Activated CD4-positive, alpha-beta memory T cell treated with anti-CD3 and anti-CD28 coated beads for 36 hours (primary cell): ENCODE data around the gene SLC26A6. TPM values are rescaled to one million over a fixed set of nuclear protein-coding genes. Genes with fewer than 3 reads are reported as not detected.

Experiments used
- CTCF ChIA-PET: fragments of 350-600 bp; sonication (Branson Sonifier 250); formaldehyde crosslinking; loops from one replicate; lab custom pipeline; 2021; ENCODE audit warnings: antibody characterized with exemption, inconsistent platforms; lab: Charles Lee
- POLR2A ChIA-PET: fragments of 350-600 bp; sonication (Branson Sonifier 250); formaldehyde crosslinking; loops from one replicate; lab custom pipeline; 2021; ENCODE audit warnings: antibody characterized with exemption; lab: Charles Lee
- DNase-seq: peaks from one replicate; pipeline ENCODE4 v3.0.0-alpha.2; 2020
- H3K27ac Mint-ChIP-seq: one replicate; pipeline ENCODE4 v1.8.0; 2021; ENCODE audit warnings: mixed read lengths
- H3K27me3 Mint-ChIP-seq: one replicate; pipeline ENCODE4 v1.8.0; 2021; ENCODE audit warnings: mixed read lengths
- H3K36me3 Mint-ChIP-seq: one replicate; pipeline ENCODE4 v1.8.0; 2021; ENCODE audit warnings: mixed read lengths
- H3K4me1 Mint-ChIP-seq: one replicate; pipeline ENCODE4 v1.8.0; 2021; ENCODE audit warnings: low read depth, mixed read lengths
- H3K4me3 Mint-ChIP-seq: one replicate; pipeline ENCODE4 v1.8.0; 2021; ENCODE audit warnings: mild to moderate bottlenecking, mixed read lengths
- H3K9me3 Mint-ChIP-seq: one replicate; pipeline ENCODE4 v1.8.0; 2021; ENCODE audit warnings: mixed read lengths
- intact Hi-C: fragments of 100-400 bp; cut with micrococcal nuclease; formaldehyde crosslinking; loops from one replicate; pipeline ENCODE4 v1.15.1; 2023
- total RNA-seq, 2 experiments: library from RNA; stranded (reverse); gene quantifications; one replicate each; pipeline ENCODE4 v1.2.3, GENCODE V29; 2021

Gene SLC26A6, protein sequence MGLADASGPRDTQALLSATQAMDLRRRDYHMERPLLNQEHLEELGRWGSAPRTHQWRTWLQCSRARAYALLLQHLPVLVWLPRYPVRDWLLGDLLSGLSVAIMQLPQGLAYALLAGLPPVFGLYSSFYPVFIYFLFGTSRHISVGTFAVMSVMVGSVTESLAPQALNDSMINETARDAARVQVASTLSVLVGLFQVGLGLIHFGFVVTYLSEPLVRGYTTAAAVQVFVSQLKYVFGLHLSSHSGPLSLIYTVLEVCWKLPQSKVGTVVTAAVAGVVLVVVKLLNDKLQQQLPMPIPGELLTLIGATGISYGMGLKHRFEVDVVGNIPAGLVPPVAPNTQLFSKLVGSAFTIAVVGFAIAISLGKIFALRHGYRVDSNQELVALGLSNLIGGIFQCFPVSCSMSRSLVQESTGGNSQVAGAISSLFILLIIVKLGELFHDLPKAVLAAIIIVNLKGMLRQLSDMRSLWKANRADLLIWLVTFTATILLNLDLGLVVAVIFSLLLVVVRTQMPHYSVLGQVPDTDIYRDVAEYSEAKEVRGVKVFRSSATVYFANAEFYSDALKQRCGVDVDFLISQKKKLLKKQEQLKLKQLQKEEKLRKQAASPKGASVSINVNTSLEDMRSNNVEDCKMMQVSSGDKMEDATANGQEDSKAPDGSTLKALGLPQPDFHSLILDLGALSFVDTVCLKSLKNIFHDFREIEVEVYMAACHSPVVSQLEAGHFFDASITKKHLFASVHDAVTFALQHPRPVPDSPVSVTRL
- 10 to 100 TPM; 47.7 to 52.4 TPM for total RNA-seq

DNA sequence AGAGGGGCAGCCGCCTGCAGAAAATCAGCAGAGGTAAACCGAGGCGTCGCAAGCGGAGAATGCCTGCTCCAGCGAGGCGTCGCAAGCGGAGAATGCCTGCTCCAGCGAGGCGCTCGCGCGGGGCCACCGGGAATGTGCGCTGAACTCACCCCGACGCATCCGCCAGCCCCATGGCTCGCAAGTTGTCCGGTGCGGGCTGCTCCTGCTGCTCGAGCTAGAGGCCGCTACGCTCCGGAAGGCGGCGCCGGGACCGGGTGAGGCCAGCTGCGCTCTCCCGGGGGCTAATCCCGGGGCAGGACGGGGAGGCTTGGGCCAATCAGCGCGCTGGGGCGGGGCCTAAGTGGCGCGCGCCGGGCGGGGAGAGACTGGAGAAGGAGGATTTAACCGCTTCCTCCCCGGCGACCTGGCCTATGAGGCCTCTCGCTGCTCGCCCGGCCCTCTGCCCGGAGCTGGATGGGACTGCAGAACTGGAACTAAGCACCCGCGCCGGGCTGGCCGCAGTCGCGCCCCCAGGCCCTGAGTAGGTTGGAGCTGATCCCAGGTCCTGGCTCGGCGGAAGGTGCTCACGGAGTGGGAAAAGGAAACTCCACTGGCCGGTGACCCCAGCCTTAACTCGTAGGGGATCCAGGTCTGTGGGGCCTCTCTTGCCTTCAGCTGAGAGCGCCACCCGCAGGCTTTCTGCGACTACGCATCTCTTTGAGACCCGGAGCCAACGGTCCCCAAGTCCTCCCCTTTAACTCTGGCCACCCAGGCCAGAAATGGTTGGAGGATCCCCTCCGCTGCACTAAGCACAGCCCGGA, at the start of gene SLC26A6:
Gene SLC26A6 (minus strand): TSS at position 240 of the 800 bp plus-strand sequence. CDS start 68 bp downstream, at position 172.
- Mint-ChIP-seq H3K4me3 (peak within 1 kb of the TSS; percentile 89), H3K9me3 (no peaks in the 10 kb centered on the region), H3K36me3 (peaks cover 4% of the 10 kb centered on the region), H3K27me3 (no peaks in the 10 kb centered on the region), H3K27ac (no peak within 1 kb of the TSS), H3K4me1 (peaks cover 18% of the 10 kb centered on the region)
- POLR2A ChIA-PET, result interaction anchor here (0.8 to 2.3 kb wide), 12 partner anchors 10 to 335 kb away, joined by 3 to 11 read pairs (median 4); partner anchors contain the start of genes CELSR3, NME6, PFKFB4 and UQCRC1
- CTCF ChIA-PET, result interaction anchor here (0.6 to 3.6 kb wide), 30 partner anchors 11 to 395 kb away, joined by 3 to 38 read pairs (median 4); partner anchors contain the start of genes CCDC51, CELSR3, NCKIPSD and PFKFB4
- DNase-seq, result peak; percentile 97
- intact Hi-C loops, result loop anchor here (1.0 to 2.0 kb wide), 8 partner anchors 21 to 447 kb away; partner anchors contain the start of genes CDC25A and UQCRC1

DNA sequence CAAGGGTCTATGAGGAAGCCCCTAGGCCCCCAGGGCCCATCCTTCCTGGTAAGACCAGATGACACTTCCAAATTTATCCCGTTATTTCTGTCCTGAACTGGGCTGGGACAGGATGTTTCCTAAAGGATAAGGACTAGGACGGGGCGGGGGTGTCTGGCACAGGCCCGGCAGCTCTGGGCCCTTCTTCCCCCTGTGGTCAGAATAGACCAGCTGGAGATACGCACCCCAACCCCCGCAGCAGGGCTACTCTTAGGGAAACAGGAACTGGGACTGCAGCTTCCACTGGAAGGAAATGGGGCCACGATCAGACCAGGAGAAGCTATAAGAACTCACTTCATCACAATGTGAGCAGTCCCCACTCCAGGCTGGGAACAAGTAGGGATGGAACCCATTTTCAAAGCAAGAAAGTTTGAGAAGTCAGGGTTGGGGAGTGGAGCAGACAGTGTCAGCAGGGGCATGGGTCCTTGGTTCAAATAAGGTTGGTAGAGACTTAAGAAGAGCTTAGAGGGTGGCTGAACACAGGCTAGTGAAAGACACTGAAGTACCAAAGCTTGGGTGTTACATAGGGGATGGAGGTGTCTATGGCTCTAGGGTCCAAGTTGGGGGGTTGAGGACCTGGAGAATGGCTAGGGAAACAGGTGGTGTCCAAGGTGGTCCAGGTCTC, 49.4 kb upstream of the SLC26A6 start:
- Mint-ChIP-seq H3K36me3 (peaks cover 22% of the 10 kb centered on the region), H3K27ac (peak overlapping the region; percentile 42), H3K4me1 (peaks cover 28% of the 10 kb centered on the region), H3K4me3 (peak overlapping the region; percentile 78), H3K9me3 (no peaks in the 10 kb centered on the region), H3K27me3 (no peaks in the 10 kb centered on the region)
- no peak for DNase-seq
- POLR2A ChIA-PET, result interaction anchor here (1.0 kb wide), 1 partner anchor 33 kb away, joined by 3 read pairs; the partner anchor contains the start of gene IP6K2
- CTCF ChIA-PET, result interaction anchor here (0.6 to 2.4 kb wide), 9 partner anchors 11 to 284 kb away, joined by 3 to 11 read pairs (median 3); partner anchors contain the start of genes ATRIP, SLC26A6 and UQCRC1
- intact Hi-C loops, result loop anchor here (1.0 kb wide), 1 partner anchor 126 kb away; no protein-coding TSS in a partner anchor

DNA sequence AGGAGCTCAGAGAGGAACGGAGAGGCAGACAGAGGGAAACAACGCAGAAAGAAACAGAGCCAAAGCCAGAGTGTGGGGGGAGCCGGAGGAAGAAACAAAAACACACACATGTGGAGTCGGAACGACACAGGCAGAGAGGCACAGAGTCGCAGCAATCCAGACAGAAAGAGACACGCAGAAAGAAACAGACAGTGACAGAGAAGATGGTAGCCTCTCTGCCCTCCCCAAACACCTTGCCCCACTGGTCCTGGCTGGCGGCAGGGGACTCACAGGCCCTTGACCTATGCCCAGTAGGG, 48.7 kb upstream of the SLC26A6 start:
- H3K27me3 Mint-ChIP-seq, result no peaks in the 10 kb centered on the region
- CTCF ChIA-PET, result interaction anchor here (1.1 to 2.4 kb wide), 5 partner anchors 15 to 283 kb away, joined by 3 to 11 read pairs (median 5); partner anchors contain the start of genes SLC26A6 and UQCRC1
- intact Hi-C loops, result no loop called here

GRCh38 chr3:48682786-48683185, 47.5 kb upstream of the SLC26A6 start:
- H3K27me3 Mint-ChIP-seq, result no peaks in the 10 kb centered on the region
- ChIA-PET CTCF (interaction anchor here (0.6 to 2.4 kb wide), 3 partner anchors 16 to 305 kb away, joined by 5 to 11 read pairs (median 6); no protein-coding TSS in a partner anchor), POLR2A (no interaction called here)
- peaks cover 29% of the 10 kb centered on the region for H3K4me1 Mint-ChIP-seq
- intact Hi-C loops, result no loop called here
- no peaks in the 10 kb centered on the region for H3K9me3 Mint-ChIP-seq
- peaks cover 24% of the 10 kb centered on the region for H3K36me3 Mint-ChIP-seq
- no peak for DNase-seq
- no peak overlapping the region for H3K27ac Mint-ChIP-seq
- H3K4me3 Mint-ChIP-seq, result no peak overlapping the region

More for the DNA sequence above, 48.7 kb upstream of the SLC26A6 start:
- Mint-ChIP-seq H3K4me3 (no peak overlapping the region), H3K9me3 (no peaks in the 10 kb centered on the region), H3K36me3 (peaks cover 23% of the 10 kb centered on the region), H3K27ac (no peak overlapping the region), H3K4me1 (peaks cover 29% of the 10 kb centered on the region)
- POLR2A ChIA-PET, result interaction anchor here (0.6 to 1.0 kb wide), 2 partner anchors 33 to 164 kb away, joined by 3 read pairs; partner anchors contain the start of genes IP6K2 and PRKAR2A
- DNase-seq, result no peak

GRCh38 chr3:48681974-48682610, 46.8 kb upstream of the SLC26A6 start:
- DNase-seq, result no peak
- peaks cover 28% of the 10 kb centered on the region for H3K36me3 Mint-ChIP-seq
- H3K4me1 Mint-ChIP-seq, result peaks cover 29% of the 10 kb centered on the region
- ChIA-PET POLR2A (no interaction called here), CTCF (interaction anchor here (1.4 kb wide), 1 partner anchor 18 kb away, joined by 5 read pairs; no protein-coding TSS in a partner anchor)
- H3K9me3 Mint-ChIP-seq, result no peaks in the 10 kb centered on the region
- H3K4me3 Mint-ChIP-seq, result no peak overlapping the region
- H3K27me3 Mint-ChIP-seq, result no peaks in the 10 kb centered on the region
- H3K27ac Mint-ChIP-seq, result no peak overlapping the region
- intact Hi-C loops, result no loop called here

GRCh38 chr3:48681541-48681880, 46.2 kb upstream of the SLC26A6 start:
- Mint-ChIP-seq H3K27me3 (no peaks in the 10 kb centered on the region), H3K27ac (no peak overlapping the region), H3K4me1 (peaks cover 27% of the 10 kb centered on the region), H3K36me3 (peaks cover 28% of the 10 kb centered on the region), H3K9me3 (no peaks in the 10 kb centered on the region), H3K4me3 (no peak overlapping the region)
- DNase-seq, result no peak
- intact Hi-C loops, result no loop called here
- ChIA-PET CTCF (interaction anchor here (1.4 kb wide), 1 partner anchor 18 kb away, joined by 5 read pairs; no protein-coding TSS in a partner anchor), POLR2A (no interaction called here)

- Mint-ChIP-seq H3K4me1 (peaks cover 24% of the 10 kb centered on the region), H3K36me3 (peaks cover 28% of the 10 kb centered on the region), H3K27ac (no peak overlapping the region), H3K4me3 (no peak overlapping the region), H3K27me3 (no peaks in the 10 kb centered on the region), H3K9me3 (no peaks in the 10 kb centered on the region)
- POLR2A ChIA-PET, result interaction anchor here (0.6 to 0.7 kb wide), 2 partner anchors 10 to 11 kb away, joined by 3 read pairs; no protein-coding TSS in a partner anchor
- DNase-seq, result no peak
- CTCF ChIA-PET, result interaction anchor here (1.4 kb wide), 1 partner anchor 17 kb away, joined by 5 read pairs; no protein-coding TSS in a partner anchor
- intact Hi-C loops, result no loop called here
Measured at GRCh38 chr3:48680811-48681540, 45.7 kb upstream of the SLC26A6 start.

- DNase-seq, result no peak
- intact Hi-C loops, result no loop called here
- Mint-ChIP-seq H3K4me1 (peaks cover 19% of the 10 kb centered on the region), H3K4me3 (no peak overlapping the region), H3K9me3 (no peaks in the 10 kb centered on the region), H3K36me3 (peaks cover 28% of the 10 kb centered on the region), H3K27me3 (no peaks in the 10 kb centered on the region), H3K27ac (no peak overlapping the region)
- ChIA-PET CTCF (no interaction called here), POLR2A (no interaction called here)
Measured at GRCh38 chr3:48679411-48680391, 44.4 kb upstream of the SLC26A6 start.

DNA sequence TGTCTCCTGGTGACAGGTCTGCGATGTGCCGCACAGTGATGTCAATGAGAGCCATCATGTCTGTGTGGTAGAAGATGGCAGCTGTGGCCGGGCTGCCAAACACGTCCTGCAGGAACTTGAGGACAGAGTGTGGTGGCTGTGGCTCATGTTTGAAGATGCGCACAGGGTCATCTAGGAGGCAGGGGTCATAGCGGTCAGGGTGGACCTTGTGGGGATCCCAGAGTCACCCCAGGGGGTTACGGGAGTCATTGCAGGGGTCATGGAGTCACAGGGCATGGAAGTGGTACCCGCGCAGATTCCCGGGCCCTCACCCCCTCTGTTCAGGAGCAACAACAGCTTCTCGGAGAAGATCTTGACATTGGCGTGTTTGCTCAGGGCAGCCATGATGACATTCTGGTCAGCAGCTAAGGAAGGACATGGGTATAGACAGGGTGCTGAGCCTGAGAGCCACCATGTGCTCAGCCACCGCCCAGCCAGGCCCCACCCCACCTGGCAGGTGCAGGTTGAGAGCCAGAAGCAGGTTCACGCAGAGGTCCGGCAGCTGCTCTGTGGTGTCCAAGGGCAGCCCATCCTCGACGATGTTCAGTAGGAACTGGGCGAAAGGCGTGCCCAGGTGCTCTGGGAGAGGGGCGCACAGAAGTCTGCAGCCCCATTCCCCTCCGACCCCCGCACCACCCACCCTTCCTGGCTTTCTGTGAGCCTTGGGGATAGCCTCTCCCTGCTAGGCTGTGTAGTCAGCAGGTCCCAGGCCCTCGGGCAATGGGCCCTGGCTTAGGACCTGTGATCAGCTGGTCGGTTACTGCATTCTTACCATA, 43.5 kb upstream of the SLC26A6 start:
- ChIA-PET CTCF (no interaction called here), POLR2A (no interaction called here)
- no peak for DNase-seq
- H3K27me3 Mint-ChIP-seq, result no peaks in the 10 kb centered on the region
- intact Hi-C loops, result no loop called here
- H3K36me3 Mint-ChIP-seq, result peaks cover 28% of the 10 kb centered on the region
- no peak overlapping the region for H3K27ac Mint-ChIP-seq
- H3K9me3 Mint-ChIP-seq, result no peaks in the 10 kb centered on the region
- H3K4me3 Mint-ChIP-seq, result no peak overlapping the region
- peaks cover 12% of the 10 kb centered on the region for H3K4me1 Mint-ChIP-seq
